Mesenteric fat pad (tissue), 1 donor: ENCODE measurements around the gene CYP51A1. TPM values are rescaled to one million over a fixed set of nuclear protein-coding genes. Genes with fewer than 3 reads are reported as not detected.
"Not testable (repeated sequence)": the region's sequence is repeated elsewhere in the genome, so short reads cannot be mapped to it uniquely, and the experiment has no call there.

ENCODE experiments used
- DNase-seq: peaks from one replicate; pipeline ENCODE4 v3.0.0-alpha.2; 2020; ENCODE audit warnings: low spot score
- total RNA-seq: library from RNA; stranded (reverse); fragmentation: NEBNext Ultra II Directional; extraction: Animal tissue kit (Norgen Biotek cat#: 25700); gene quantifications from one replicate; pipeline ENCODE4 v1.2.1, GENCODE V29; 2021
- donor health status: DM: yes; HTN: yes; CAD: no.

Gene CYP51A1
- total RNA-seq, 1 donor from 2014 or later = 36.6 TPM

- no peak for DNase-seq
These were observed 2.4 kb downstream of the CYP51A1 start for GRCh38 chr7:92131764-92132330.

- DNase-seq = no peak
These were observed 3.2 kb downstream of the CYP51A1 start for GRCh38 chr7:92131093-92131492.

GRCh38 chr7:92121681-92122080 lies 12.6 kb downstream of the CYP51A1 start:
- no peak for DNase-seq

GRCh38 chr7:92119213-92119759 lies 15.0 kb downstream of the CYP51A1 start:
- DNase-seq = no peak

GRCh38 chr7:92116949-92117348 lies 17.3 kb downstream of the CYP51A1 start:
- no peak for DNase-seq

GRCh38 chr7:92115821-92116220 lies 18.5 kb downstream of the CYP51A1 start:
- DNase-seq = no peak

- DNase-seq = no peak
These were observed 23.4 kb downstream of the CYP51A1 start for GRCh38 chr7:92110857-92111256.

- DNase-seq = no peak
These were observed 25.5 kb downstream of the CYP51A1 start for GRCh38 chr7:92108821-92109220.

GRCh38 chr7:92102862-92103261 lies 31.4 kb downstream of the CYP51A1 start:
- not testable (repeated sequence) for DNase-seq

GRCh38 chr7:92100534-92100933 lies 33.7 kb downstream of the CYP51A1 start:
- DNase-seq = no peak

GRCh38 chr7:92095380-92095779 lies 38.9 kb downstream of the CYP51A1 start:
- DNase-seq = no peak

- no peak for DNase-seq
These were observed 42.1 kb downstream of the CYP51A1 start for GRCh38 chr7:92092210-92092609.

- DNase-seq = no peak
These were observed 46.0 kb downstream of the CYP51A1 start for GRCh38 chr7:92088266-92088665.

GRCh38 chr7:92083922-92084321 lies 50.4 kb downstream of the CYP51A1 start:
- not testable (repeated sequence) for DNase-seq

- DNase-seq = no peak
These were observed 57.8 kb downstream of the CYP51A1 start for GRCh38 chr7:92076509-92076908.

GRCh38 chr7:92075455-92076158 lies 58.7 kb downstream of the CYP51A1 start:
- DNase-seq = no peak

- DNase-seq = no peak
These were observed 61.6 kb downstream of the CYP51A1 start for GRCh38 chr7:92072708-92073107.

GRCh38 chr7:92072121-92072520 lies 62.2 kb downstream of the CYP51A1 start:
- no peak for DNase-seq

- DNase-seq = no peak
These were observed 63.2 kb downstream of the CYP51A1 start for GRCh38 chr7:92071032-92071431.

GRCh38 chr7:92064438-92065029 lies 69.7 kb downstream of the CYP51A1 start:
- no peak for DNase-seq
